Stomach (tissue), 9 donors: Measurements from ENCODE around the gene GALP. TPM values are rescaled to one million over a fixed set of nuclear protein-coding genes. Genes with fewer than 3 reads are reported as not detected.

Experiments
- DNase-seq, 2 donors: peaks; one replicate each; pipeline versions ENCODE4 v3.0.0 to v3.0.0-alpha.2; 2013 to 2019
- H3K27ac ChIP-seq, 5 donors: fragments of 200-600 bp in 4 of 5; sonication (generic) in 4 of 5; one replicate each; pipeline ENCODE4 v1.5.1; 2013 to 2019; ENCODE audit warnings: mild to moderate bottlenecking in 1 of 5, moderate library complexity in 1 of 5
- H3K27me3 ChIP-seq, 3 donors: fragments of 200-600 bp; sonication (generic); one replicate each; pipeline ENCODE4 v1.5.1; 2017 to 2019; ENCODE audit warnings: mixed run types in 1 of 3
- H3K36me3 ChIP-seq, 4 donors: fragments of 200-600 bp; sonication (generic); 1 replicate in 3 of 4; 2 replicates in 1 of 4; pipeline ENCODE4 v1.5.1; 2016 to 2019
- H3K4me1 ChIP-seq, 4 donors: fragments of 200-600 bp; sonication (generic); one replicate each; pipeline ENCODE4 v1.5.1; 2016 to 2019
- H3K4me3 ChIP-seq, 4 donors: fragments of 200-600 bp; sonication (generic) in 3 of 4; one replicate each; pipeline ENCODE4 v1.5.1; 2016 to 2019; ENCODE audit warnings: mild to moderate bottlenecking in 1 of 4
- H3K9me3 ChIP-seq, 4 donors: fragments of 200-600 bp; sonication (generic); one replicate each; pipeline ENCODE4 v1.5.1; 2016 to 2019
- EP300 ChIP-seq: sonication (generic); formaldehyde crosslinking; IDR thresholded peaks from one replicate; pipeline ENCODE4 v1.6.1; 2017; ENCODE audit warnings: antibody characterized with exemption
- POLR2A ChIP-seq, 4 donors: fragments of 450-650 bp; IDR thresholded peaks; one replicate each; pipeline ENCODE4 v1.6.1; 2016; ENCODE audit warnings: antibody characterized with exemption in 4 of 4, control low read depth in 2 of 4, mild to moderate bottlenecking in 1 of 4, moderate library complexity in 1 of 4
- POLR2AphosphoS5 ChIP-seq, 3 donors: sonication (generic); formaldehyde crosslinking; IDR thresholded peaks; one replicate each; pipeline ENCODE4 v1.6.1; 2016; ENCODE audit warnings: antibody characterized with exemption in 3 of 3
- WGBS, 5 donors: extraction: QIAGEN DNeasy Blood & Tissue Kit in 3 of 5; methylation state at CpG; one replicate each; pipeline versions ENCODE4 v1.1.5 to v1.1.7; 2013 to 2018; 5-methylcytosine and 5-hydroxymethylcytosine counted together
- intact Hi-C: fragments of 100-400 bp; cut with DNase I; formaldehyde crosslinking; loops from one replicate; pipeline ENCODE4 v1.15.1; 2023; ENCODE audit warnings: low total_unique reads
- polyA plus RNA-seq, 3 donors: library from polyadenylated mRNA; stranded (reverse); fragments of 200-250 nt; gene quantifications; one replicate each; pipeline ENCODE4 v1.2.3, GENCODE V29; 2013
- total RNA-seq, 5 donors: library from RNA; depleted of rRNA; stranded (reverse); fragments of >200 nt; gene quantifications; one replicate each; pipeline versions ENCODE4 v1.1.0 to v1.2.3, GENCODE V29; 2014 to 2016
- TF ChIP-seq, protein P1 (sequence below), 7 experiments: fragments of 450-650 bp in 4 of 7; fragments of 200-600 bp in 3 of 7; sonication (generic) in 3 of 7; IDR thresholded peaks; one replicate each; pipeline ENCODE4 v1.5.1; 2016 to 2019; ENCODE audit warnings: antibody characterized with exemption in 7 of 7, control low read depth in 2 of 7, mild to moderate bottlenecking in 1 of 7
- donor health status: healthy with polysubstance abuse.
- donor health status: Bipolar disorder and iron deficiency.
- donor health status: healthy.

The GALP gene
- total and polyA plus RNA-seq, 8 donors = not detected

DNA sequence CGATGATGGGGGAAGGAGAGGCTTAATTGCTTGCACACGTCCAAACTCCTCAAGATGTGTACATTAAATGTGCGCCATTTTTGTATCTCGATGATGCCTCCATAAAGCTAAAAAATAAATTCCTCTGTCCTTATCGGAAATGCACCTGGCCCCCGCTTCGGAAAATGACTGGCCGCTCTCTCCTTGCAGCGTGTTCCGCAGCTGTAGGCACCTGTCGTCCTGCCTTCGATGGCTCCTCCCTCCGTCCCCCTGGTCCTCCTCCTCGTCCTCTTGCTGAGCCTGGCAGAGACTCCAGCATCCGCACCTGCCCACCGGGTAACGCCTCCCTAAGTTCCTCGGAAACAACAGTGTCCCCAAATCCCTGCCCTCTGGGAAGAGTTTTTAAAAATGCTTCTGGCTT, 1.1 kb downstream of the GALP start:
- Histone ChIP-seq H3K27ac (no peak overlapping the region), H3K36me3 (no peaks in the 10 kb centered on the region), H3K4me1 (peaks cover 0 to 2% (median under 1%) of the 10 kb centered on the region in 4 donors), H3K27me3 (peaks cover 3 to 53% (median 8%) of the 10 kb centered on the region in 3 donors), H3K4me3 (no peak overlapping the region), H3K9me3 (no peaks in the 10 kb centered on the region)
- 59 to 81% (median 72%) methylated on average over 17 to 18 of the region's 18 CpGs for WGBS, 5 donors
- DNase-seq = no peak
- TF ChIP-seq POLR2AphosphoS5 (IDR thresholded peaks at IDR 0.05) (no peak), POLR2A (IDR thresholded peaks at IDR 0.05) (no peak), EP300 (no peak)
- TF ChIP-seq, protein P1, sequence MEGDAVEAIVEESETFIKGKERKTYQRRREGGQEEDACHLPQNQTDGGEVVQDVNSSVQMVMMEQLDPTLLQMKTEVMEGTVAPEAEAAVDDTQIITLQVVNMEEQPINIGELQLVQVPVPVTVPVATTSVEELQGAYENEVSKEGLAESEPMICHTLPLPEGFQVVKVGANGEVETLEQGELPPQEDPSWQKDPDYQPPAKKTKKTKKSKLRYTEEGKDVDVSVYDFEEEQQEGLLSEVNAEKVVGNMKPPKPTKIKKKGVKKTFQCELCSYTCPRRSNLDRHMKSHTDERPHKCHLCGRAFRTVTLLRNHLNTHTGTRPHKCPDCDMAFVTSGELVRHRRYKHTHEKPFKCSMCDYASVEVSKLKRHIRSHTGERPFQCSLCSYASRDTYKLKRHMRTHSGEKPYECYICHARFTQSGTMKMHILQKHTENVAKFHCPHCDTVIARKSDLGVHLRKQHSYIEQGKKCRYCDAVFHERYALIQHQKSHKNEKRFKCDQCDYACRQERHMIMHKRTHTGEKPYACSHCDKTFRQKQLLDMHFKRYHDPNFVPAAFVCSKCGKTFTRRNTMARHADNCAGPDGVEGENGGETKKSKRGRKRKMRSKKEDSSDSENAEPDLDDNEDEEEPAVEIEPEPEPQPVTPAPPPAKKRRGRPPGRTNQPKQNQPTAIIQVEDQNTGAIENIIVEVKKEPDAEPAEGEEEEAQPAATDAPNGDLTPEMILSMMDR (IDR thresholded peaks at IDR 0.05) = no peak
- intact Hi-C loops = no loop called here

DNA sequence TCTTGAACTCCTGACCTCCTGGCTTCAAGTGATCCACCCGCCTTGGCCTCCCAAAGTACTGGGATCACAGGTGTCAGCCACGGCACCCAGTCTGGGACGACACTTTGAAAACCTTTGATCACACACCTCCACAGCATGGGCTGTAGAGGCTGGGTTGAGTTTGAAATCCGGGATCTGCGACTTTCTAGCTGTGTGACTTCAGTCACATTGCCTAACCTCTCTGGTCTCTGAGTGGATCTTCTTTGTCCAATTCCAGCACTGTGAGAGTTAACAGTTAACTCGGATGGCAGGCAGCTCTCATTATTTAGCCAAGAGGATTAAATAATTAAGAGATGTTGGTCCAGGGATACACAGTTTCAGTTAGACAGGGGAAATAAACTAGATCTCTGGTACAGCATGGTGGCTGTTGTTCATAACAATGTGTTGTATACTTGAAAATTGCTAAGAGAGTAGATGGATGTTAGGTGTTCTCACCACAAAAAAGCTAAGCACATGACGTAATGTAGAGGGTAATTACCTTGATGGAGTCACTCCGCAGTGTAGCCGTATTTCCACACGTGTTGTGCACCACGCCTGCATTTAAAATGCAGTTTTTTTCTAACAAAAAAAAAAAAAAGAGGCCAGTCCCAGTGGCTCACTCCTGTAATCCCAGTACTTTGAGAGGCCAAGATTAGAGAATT, 1.9 kb downstream of the GALP start:
- DNase-seq = no peak
- Histone ChIP-seq H3K36me3 (no peaks in the 10 kb centered on the region), H3K4me3 (no peak overlapping the region), H3K27me3 (peaks cover 3 to 59% (median 8%) of the 10 kb centered on the region in 3 donors), H3K9me3 (no peaks in the 10 kb centered on the region), H3K27ac (no peak overlapping the region), H3K4me1 (no peaks in the 10 kb centered on the region)
- 49 to 63% (median 60%) methylated on average over 11 of the region's 11 CpGs for WGBS, 5 donors
- TF ChIP-seq, protein P1 (IDR thresholded peaks at IDR 0.05) = no peak
- TF ChIP-seq POLR2A (IDR thresholded peaks at IDR 0.05) = no peak
- no peak for TF ChIP-seq EP300
- no peak for TF ChIP-seq POLR2AphosphoS5 (IDR thresholded peaks at IDR 0.05)
- intact Hi-C loops = no loop called here

DNA sequence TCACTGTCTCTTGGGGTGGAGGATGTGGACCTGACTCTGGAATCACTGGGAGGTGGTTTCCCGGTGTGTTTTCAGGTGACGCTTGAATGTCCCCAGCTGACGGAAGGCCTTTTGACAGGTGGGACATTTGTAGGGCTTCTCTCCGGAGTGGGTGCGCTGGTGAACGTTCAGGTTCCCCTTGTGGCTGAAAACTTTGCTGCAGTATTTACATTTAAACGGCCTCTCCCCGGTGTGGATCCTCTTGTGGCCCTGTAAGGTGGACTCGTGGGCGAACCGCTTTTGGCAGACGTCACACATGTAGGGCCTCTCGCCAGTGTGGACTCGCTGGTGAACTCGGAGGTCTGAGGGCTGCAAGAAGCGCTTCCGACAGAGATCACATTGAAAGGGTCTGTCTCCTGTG, 14.0 kb downstream of the GALP start:
- H3K36me3 ChIP-seq = no peaks in the 10 kb centered on the region
- intact Hi-C loops = no loop called here
- 63 to 74% (median 69%) methylated on average over 17 of the region's 17 CpGs for WGBS, 5 donors

GRCh38 chr19:56191115-56191514, 15.3 kb downstream of the GALP start:
- Histone ChIP-seq H3K9me3 (no peaks in the 10 kb centered on the region), H3K27ac (no peak overlapping the region), H3K4me3 (no peak overlapping the region), H3K27me3 (peaks cover 0 to 27% (median 0%) of the 10 kb centered on the region in 3 donors), H3K36me3 (no peaks in the 10 kb centered on the region), H3K4me1 (no peaks in the 10 kb centered on the region)
- no peak for DNase-seq
- WGBS, 5 donors = 72 to 76% (median 75%) methylated on average over 7 of the region's 7 CpGs
- intact Hi-C loops = no loop called here
- TF ChIP-seq, protein P1 (IDR thresholded peaks at IDR 0.05) = no peak
- TF ChIP-seq POLR2A (IDR thresholded peaks at IDR 0.05) = no peak
- no peak for TF ChIP-seq EP300
- no peak for TF ChIP-seq POLR2AphosphoS5 (IDR thresholded peaks at IDR 0.05)

More for the DNA sequence above, 14.0 kb downstream of the GALP start:
- DNase-seq = no peak
- peaks cover 0 to 20% (median 0%) of the 10 kb centered on the region in 3 donors for H3K27me3 ChIP-seq
- no peak overlapping the region for H3K4me3 ChIP-seq
- no peak overlapping the region for H3K27ac ChIP-seq
- H3K9me3 ChIP-seq = no peaks in the 10 kb centered on the region
- H3K4me1 ChIP-seq = no peaks in the 10 kb centered on the region
- TF ChIP-seq POLR2A (IDR thresholded peaks at IDR 0.05) (no peak), POLR2AphosphoS5 (IDR thresholded peaks at IDR 0.05) (no peak), EP300 (no peak)
- TF ChIP-seq, protein P1 (IDR thresholded peaks at IDR 0.05) = no peak
